H54 (cell line): ENCODE results near the gene UGGT2.
"Not testable (repeated sequence)": the region's sequence is repeated elsewhere in the genome, so short reads cannot be mapped to it uniquely, and the experiment has no call there.

Source experiments
- DNase-seq: peaks from one replicate; pipeline ENCODE4 v3.0.0; 2011; ENCODE audit warnings: low spot score, mixed read lengths; ENCODE audit not compliant: insufficient read length
- FAIRE-seq: peaks from 3 replicates; lab custom pipeline; 2011; peaks lifted over from hg19 to GRCh38; lab: Jason Lieb, UNC
- POLR2A ChIP-seq: IDR thresholded peaks from 2 replicates; pipeline ENCODE4 v1.6.1; 2011; ENCODE audit warnings: low read depth, mild to moderate bottlenecking, low read length

UGGT2 gene

DNA sequence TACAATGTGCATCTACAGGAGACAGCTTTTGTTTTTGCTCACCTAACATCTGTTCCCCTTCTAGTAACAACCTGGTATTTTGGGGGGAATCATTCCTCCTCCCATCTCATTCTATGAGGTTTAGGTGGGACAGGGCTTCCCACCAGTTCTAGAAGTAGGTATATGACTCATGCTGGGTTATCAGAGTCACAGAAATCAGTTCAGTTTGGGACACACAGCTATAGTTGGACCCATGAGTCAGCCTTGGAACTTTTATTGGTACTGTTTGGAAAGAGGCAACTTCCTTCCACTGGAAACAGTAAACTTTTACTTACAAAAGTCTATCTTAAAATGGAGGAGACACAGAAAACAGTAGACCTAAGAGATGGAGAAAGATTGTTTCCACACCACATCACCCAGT lies 190.8 kb downstream of the UGGT2 start:
- TF ChIP-seq POLR2A, result no peak
- no peak for FAIRE-seq
- DNase-seq, result no peak

DNA sequence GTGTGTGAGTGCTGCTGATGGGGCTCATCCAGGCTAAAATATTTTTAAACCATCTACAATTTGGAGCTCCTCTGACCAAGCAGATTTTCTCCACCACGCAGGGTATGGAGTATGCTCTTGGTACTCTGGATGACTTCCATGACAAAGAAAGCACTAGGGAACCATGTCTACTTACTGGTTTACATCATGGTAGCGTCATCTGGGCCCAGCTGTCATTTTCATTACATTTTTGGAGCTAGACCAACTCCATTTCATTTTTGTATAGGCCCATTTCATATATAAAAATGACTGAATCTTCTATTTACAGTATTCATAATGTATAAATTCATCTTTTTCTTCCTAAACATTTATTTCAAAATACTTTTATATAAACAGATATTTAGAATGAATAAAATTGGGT lies 191.9 kb downstream of the UGGT2 start:
- TF ChIP-seq POLR2A, result no peak
- FAIRE-seq (no peak), DNase-seq (no peak)

DNA sequence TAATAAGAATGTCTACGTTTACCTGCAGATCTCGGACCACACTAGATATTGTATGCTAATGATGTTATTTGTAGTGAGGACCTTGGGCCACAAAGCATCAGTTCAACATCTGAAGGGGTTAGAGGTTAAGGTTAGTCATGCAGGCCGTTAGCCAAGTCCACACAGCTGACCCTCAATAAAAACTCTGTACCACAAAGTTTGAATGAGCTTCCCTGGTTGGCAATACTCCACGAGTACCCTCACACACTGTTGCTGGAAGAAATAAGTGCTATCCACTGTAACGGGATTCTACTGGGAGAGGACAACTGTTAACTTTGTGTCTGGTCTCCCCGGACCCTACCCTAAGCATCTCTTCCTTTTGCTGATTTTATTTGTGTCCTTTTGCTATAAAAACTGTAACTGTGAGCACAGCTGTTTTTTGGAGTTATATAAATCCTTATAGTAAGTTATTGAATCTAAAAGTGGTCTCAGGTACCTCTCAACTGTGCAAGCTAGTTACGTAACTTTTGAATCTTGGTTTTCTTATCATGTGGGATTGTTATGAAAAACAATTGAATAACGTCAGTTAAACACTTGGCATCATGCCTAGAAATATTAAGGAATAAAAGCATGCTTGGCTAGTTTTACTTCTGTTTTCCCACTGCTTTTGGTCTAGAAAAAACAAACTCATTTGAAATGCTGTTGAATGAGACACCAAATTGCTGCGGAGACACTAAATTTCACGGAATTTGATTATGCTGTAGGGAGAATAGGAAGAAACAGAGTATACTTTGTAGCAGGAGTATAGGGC lies 194.7 kb downstream of the UGGT2 start:
- DNase-seq, result no peak
- peak; percentile 48 for FAIRE-seq
- no peak for TF ChIP-seq POLR2A

DNA sequence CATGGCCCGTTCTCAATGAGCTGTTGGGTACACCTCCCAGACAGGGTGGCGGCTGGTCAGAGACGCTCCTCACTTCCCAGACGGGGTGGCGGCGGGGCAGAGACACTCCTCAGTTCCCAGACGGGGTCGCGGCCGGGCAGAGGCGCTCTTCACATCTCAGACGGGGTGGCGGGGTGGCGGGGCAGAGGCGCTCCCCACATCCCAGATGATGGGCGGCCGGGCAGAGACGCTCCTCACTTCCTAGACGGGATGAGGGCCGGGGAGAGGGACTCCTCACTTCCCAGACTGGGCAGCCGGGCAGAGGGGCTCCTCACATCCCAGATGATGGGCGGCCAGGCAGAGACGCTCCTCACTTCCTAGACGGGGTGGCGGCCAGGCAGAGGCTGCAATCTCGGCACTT lies 207.5 kb downstream of the UGGT2 start:
- not testable (repeated sequence) for DNase-seq, FAIRE-seq

DNA sequence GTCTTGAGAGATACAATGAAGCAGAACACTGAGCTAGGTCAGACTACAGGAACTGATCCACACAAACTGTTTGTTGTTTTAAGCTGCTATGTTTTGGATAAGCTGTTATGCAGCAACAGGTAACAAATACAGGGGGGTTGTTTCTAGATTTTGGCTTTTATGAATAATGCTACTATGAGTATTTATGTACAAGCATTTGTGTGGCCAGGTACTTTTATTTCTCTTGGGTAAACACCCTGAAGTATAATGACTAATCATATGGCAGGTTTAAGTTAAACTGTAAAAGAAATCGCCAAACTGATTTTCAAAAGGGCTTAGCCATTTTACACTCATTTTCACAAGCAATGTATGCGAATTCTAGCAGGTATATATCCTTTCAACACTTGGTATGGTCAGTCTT lies 210.3 kb downstream of the UGGT2 start:
- no peak for TF ChIP-seq POLR2A
- DNase-seq (no peak), FAIRE-seq (no peak)

DNA sequence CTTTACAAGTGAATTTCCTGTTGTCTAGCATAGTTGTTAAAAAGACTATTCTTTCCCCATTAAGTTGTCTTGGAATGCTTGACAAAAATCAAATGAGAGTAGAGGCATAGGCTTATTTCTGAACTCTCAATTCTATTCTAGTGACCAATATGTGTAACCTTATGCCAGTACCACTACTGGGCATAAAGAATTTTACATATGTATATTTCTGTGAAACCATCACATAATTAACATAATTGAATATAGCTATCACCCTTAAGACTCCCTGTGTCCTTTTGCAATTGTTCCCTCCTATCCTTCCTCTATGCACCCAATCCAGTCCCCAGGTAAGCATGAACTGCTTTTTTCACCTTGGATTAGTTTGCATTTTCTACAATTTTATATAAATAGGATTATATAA lies 211.3 kb downstream of the UGGT2 start:
- FAIRE-seq (no peak), DNase-seq (no peak)
- TF ChIP-seq POLR2A, result no peak

DNA sequence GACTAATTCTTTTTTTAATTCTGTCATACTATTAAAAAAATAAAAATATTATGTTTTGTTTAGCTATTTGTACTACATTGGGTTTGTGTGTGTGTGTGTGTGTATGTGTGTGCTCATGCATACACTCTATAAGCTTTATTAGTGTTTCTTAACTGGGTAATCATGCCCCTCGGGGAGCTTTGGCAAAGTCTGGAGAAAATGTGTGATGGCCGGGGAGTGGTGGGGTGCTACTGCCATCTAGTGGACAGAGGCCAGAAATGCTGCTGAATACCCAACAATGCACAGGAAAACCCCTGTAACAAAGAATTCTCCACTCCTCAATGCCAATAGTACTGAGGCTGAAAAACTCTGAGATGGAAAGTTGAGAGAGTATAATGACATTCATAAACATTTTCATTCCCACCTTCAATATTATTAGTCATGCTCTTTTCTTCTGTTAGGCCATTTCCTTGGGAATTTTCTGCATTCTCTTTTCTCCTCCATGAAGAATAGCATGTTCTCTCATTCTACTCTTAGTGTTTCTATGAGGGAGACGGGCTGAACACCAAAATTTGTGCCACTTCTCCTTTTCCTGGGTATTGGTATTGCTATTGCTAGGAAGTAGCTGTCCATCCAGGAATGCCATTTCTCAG lies 219.0 kb downstream of the UGGT2 start:
- DNase-seq (peak; percentile 23), FAIRE-seq (peak; percentile 96)
- TF ChIP-seq POLR2A, result no peak

DNA sequence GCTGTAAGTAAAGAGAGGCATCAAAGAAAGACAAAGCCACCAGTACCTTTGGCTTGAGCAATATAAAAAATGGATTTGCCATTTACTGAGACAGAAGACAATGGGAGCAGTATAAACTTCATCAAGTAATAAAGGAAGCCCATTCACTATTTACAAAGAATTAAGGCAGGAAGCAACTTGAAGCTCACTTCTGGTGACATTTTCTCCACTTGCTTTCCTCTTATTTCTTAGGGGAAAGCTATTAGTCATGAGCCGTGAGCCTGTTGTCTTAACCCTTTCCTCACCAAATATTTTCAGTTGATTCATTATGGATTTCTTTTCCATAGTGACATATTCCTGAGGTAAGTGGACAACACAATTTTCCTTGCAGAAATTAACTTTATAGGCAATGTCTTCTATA lies 219.5 kb downstream of the UGGT2 start:
- FAIRE-seq, result peak; percentile 60
- TF ChIP-seq POLR2A, result no peak

DNA sequence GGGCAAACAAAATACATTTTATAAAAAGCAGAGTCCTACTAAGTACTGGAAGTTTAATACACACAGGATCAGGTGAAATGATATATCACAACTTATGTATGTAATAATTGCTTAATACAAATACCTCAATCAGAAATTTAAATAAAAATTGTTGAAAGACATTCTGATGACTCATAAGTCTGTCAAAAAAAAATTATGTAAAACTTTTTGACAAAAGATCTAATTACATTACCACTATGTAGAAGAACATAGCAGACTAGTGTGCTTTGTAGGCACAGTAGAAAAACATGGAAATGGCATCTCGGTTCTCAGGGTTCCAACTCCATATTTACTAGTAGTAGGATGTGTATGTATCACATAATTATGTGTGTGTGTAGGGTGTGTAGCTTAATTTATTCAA lies 220.1 kb downstream of the UGGT2 start:
- no peak for TF ChIP-seq POLR2A
- peak; percentile 62 for FAIRE-seq

More for the DNA sequence above, 219.5 kb downstream of the UGGT2 start:
- peak; percentile 6 for DNase-seq

DNA sequence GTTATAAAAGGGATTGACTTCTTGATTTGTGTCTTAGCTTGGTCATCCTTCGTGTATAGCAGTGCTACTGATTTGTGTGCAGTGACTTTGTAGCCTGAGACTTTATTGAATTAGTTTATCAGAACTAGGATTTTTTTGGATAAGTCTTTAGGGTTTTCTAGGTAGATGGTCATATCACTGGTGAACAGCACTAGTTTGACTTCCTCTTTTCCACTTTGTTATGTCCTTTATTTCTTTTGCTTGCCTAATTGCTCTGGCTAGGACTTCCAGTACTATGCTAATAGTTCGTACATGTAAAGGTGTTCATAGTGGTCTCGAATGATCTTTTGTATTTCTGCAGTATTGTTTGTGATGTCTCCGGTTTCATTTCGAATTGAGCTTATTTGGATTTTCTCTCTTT lies 230.9 kb downstream of the UGGT2 start:
- no peak for DNase-seq
- peak; percentile 30 for FAIRE-seq

More for the DNA sequence above, 220.1 kb downstream of the UGGT2 start:
- DNase-seq, result no peak

DNA sequence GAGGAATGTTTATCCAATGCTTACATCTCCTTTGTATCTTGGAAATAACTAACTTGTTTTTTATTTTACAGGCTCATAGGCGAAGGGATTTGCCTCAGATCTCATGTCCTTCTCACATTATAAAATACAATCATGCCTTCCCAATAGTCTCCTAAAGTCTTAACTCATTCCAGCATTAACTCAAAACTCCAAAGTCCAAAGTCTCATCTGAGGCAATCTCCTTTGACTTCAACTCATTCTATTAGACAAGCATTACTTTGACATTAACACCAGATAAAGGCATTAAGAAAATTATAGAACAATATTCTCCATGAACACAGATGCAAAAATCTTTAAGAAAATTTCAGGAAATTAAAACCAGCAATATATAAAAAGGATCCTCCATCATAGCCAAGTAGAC lies 238.7 kb downstream of the UGGT2 start:
- FAIRE-seq, result no peak

More for the DNA sequence above, 230.9 kb downstream of the UGGT2 start:
- TF ChIP-seq POLR2A, result no peak

DNA sequence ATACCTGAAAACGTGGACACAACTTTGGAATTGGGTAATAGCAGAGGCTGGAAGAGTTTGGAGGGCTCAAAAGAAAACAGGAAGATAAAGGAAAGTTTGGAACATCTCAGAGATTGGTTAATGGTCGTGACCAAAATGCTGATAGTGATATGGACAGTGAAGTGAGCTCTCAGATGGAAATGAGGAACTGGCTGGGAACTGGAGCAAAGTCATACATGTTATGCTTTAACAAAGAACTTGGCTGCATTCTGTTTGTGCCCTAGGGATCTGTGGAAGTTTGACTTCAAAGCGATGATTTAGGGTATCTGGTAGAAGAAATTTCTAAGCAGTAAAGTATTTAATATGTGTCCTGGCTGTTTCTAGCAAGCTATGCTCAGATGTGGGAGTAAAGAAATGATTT lies 240.1 kb downstream of the UGGT2 start:
- no peak for TF ChIP-seq POLR2A
- DNase-seq (no peak), FAIRE-seq (no peak)

More for the DNA sequence above, 238.7 kb downstream of the UGGT2 start:
- TF ChIP-seq POLR2A, result no peak
- DNase-seq, result no peak

DNA sequence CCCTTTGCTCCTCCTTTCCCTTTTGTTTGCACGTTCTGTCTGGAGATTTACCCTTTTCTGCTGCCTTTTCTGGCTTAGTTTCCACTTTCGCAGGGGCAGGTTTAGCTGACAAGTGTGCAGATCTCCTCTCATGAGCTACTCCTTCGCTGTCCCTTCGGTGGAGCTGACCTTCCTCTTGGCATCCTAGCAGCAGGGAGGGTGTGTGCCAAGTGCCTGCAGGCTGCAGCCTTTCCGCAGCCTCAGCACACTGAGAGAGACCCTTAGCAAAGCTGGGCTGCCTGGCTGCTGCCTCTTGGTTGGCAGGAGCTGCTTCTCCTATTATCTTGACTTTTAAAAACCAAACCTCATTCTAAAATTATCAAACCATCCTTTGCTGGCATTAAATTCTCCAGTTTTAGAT lies 243.8 kb downstream of the UGGT2 start:
- TF ChIP-seq POLR2A, result no peak
- no peak for DNase-seq
- no peak for FAIRE-seq

DNA sequence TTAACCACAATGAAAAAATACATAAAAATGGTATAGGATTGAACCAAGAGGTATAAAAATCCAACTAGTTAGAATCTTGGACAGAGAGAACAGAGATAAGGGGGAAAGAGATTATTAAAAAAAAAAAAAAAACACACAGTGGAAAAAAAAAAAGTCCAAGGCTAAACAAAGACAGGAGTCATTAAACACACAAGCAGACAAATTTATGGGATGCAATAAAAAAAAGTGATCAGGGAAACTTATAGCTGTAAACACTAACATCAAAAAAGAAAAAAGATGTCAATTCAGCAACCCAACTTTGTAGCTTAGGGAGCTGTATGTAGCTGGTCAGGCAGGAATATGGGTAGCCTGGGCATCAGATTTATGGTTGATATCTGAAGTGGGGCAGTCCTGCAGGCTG lies 247.3 kb downstream of the UGGT2 start:
- TF ChIP-seq POLR2A, result no peak
- no peak for DNase-seq
- peak; percentile 66 for FAIRE-seq

DNA sequence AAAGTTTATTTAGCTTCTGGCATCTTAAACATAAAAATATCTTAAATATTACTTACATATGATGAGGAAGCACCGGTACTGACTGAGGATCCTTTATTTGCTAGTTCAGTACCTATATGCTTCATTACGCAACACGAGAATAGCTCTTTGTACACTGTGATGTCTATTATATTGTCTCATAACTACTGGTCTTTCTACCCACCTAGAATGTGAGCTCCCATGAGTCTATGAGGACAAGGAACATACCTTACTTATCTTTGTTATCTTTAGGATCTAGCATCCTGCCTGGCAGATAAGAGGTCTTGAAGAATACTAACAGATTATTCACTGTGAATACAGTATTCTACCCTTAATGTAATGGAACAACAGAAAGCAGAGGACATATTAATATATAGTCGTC lies 251.4 kb downstream of the UGGT2 start:
- peak; percentile 57 for FAIRE-seq
- TF ChIP-seq POLR2A, result no peak
- no peak for DNase-seq
